Measurements from ENCODE around the gene DYDC1.

DNA sequence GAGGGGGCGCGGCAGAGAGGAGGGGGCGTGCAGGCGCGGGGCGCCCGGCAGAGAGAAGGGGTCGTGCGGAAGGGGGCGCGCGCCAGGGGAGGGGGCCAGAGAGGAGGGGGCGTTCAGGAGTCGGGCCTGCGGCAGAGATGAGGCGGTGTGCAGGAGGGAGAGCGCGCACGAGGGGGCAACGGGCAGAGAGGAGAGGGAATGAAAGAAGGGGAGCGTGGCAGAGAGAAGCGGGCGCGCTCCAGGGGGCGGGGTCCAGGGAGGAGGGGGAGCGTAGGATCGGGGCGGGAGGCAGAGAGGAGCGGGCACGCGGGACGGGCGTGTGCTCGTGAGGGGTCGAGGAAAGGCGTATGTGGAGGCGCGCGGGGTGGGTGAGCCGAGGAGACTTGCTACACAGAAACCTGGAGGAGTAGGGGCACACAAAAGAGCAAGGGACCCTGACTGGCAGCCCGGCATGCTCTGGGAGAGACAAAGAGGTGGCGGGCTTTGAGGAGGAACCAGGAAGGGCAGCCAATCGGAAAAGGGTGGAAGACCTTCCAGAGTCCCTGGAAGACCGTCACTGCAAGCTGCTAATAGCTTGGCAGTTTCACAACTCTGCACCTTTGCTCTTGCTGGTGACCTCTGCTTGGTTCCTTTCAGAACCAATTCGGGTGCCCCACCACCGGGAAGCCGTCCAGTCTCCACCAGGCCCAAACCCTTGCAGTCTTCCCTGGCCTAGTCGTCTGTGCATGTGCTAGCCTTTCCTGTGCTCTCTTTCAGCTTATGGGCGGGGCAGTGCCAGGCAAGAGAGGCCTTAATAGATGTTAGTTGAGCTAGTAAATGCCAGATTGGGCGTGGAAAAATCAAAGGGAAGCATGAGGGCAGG lies 665 bp upstream of the DYDC1 start:
- TF ChIP-seq, protein P1, sequence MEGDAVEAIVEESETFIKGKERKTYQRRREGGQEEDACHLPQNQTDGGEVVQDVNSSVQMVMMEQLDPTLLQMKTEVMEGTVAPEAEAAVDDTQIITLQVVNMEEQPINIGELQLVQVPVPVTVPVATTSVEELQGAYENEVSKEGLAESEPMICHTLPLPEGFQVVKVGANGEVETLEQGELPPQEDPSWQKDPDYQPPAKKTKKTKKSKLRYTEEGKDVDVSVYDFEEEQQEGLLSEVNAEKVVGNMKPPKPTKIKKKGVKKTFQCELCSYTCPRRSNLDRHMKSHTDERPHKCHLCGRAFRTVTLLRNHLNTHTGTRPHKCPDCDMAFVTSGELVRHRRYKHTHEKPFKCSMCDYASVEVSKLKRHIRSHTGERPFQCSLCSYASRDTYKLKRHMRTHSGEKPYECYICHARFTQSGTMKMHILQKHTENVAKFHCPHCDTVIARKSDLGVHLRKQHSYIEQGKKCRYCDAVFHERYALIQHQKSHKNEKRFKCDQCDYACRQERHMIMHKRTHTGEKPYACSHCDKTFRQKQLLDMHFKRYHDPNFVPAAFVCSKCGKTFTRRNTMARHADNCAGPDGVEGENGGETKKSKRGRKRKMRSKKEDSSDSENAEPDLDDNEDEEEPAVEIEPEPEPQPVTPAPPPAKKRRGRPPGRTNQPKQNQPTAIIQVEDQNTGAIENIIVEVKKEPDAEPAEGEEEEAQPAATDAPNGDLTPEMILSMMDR (IDR thresholded peaks at IDR 0.05; ENCODE audit: insufficient read depth, low read length, poor library complexity, severe bottlenecking) = no peak
- no peak for TF ChIP-seq EZH2phosphoT487 (conservative IDR thresholded peaks at IDR 0.05; ENCODE audit: low read length)
